ENCODE data around the gene PRMT9.

PRMT9 gene

GRCh38 chr4:147682755-147683154 lies 1.2 kb downstream of the PRMT9 start:
- no peak for DNase-seq
- H3K9me3 ChIP-seq (ENCODE audit: control insufficient read depth, low read length) = no peaks in the 10 kb centered on the region

DNA sequence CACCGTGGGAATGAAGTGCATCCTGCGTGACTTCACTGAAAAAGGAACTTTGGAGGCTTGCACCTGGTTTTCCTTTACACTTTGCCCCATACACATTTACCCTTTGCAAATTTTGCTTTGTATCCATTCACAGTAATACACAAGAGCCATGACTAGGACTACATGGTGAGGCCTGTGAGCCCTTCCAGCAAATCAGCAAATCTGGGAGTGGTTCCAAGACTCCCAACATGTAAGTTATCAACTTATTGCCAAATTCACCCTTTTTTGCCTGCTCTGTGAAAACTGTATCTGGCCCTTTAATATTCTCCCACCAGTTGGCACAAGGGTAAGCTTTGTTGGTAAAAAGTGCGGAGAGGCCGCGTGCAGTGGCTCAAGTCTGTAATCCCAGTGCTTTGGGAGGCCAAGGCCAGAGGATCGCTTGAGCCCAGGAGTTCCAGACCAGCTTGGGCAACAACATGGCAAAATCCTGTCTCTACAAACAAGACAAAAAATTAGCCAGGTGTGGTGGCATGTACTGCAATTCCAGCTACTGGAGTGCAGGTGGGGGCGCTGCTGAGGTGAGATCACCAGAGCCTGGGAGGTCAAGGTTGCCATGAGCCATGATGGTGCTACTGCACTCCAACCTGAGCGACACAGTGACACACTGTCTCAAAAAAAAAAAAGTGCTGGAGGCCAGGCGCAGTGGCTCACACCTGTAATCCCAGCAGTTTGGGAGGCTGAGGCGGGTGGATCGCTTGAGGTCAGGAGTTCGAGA lies 5.0 kb downstream of the PRMT9 start:
- DNase-seq = no peak
- H3K4me1 ChIP-seq (ENCODE audit: control insufficient read depth, insufficient read depth, low read length, poor library complexity, severe bottlenecking) = peaks cover 4% of the 10 kb centered on the region
- no peaks in the 10 kb centered on the region for H3K27me3 ChIP-seq (replicated peaks; ENCODE audit: control insufficient read depth, insufficient read depth, low read length, poor library complexity, severe bottlenecking)
- H3K4me3 ChIP-seq (ENCODE audit: insufficient read depth, low read depth, low read length, poor library complexity, severe bottlenecking) = no peak overlapping the region
- H3K27ac ChIP-seq (ENCODE audit: insufficient read depth, low read length, poor library complexity, severe bottlenecking) = no peak overlapping the region
- H3K36me3 ChIP-seq (ENCODE audit: control insufficient read depth, insufficient read depth, low read length) = peaks cover 6% of the 10 kb centered on the region
- H3K9me3 ChIP-seq (ENCODE audit: control insufficient read depth, low read length) = no peaks in the 10 kb centered on the region

More at GRCh38 chr4:147682755-147683154, 1.2 kb downstream of the PRMT9 start:
- H3K27me3 ChIP-seq (replicated peaks; ENCODE audit: control insufficient read depth, insufficient read depth, low read length, poor library complexity, severe bottlenecking) = no peaks in the 10 kb centered on the region
- peak overlapping the region; percentile 84 for H3K4me3 ChIP-seq (ENCODE audit: insufficient read depth, low read depth, low read length, poor library complexity, severe bottlenecking)
- no peak overlapping the region for H3K27ac ChIP-seq (ENCODE audit: insufficient read depth, low read length, poor library complexity, severe bottlenecking)
- peaks cover 4% of the 10 kb centered on the region for H3K4me1 ChIP-seq (ENCODE audit: control insufficient read depth, insufficient read depth, low read length, poor library complexity, severe bottlenecking)
- H3K36me3 ChIP-seq (ENCODE audit: control insufficient read depth, insufficient read depth, low read length) = peaks cover 6% of the 10 kb centered on the region

- H3K27ac ChIP-seq (ENCODE audit: insufficient read depth, low read length, poor library complexity, severe bottlenecking) = no peak overlapping the region
- H3K36me3 ChIP-seq (ENCODE audit: control insufficient read depth, insufficient read depth, low read length) = peaks cover 6% of the 10 kb centered on the region
- no peaks in the 10 kb centered on the region for H3K27me3 ChIP-seq (replicated peaks; ENCODE audit: control insufficient read depth, insufficient read depth, low read length, poor library complexity, severe bottlenecking)
- no peaks in the 10 kb centered on the region for H3K9me3 ChIP-seq (ENCODE audit: control insufficient read depth, low read length)
- H3K4me3 ChIP-seq (ENCODE audit: insufficient read depth, low read depth, low read length, poor library complexity, severe bottlenecking) = no peak overlapping the region
- no peak for DNase-seq
- peaks cover 1% of the 10 kb centered on the region for H3K4me1 ChIP-seq (ENCODE audit: control insufficient read depth, insufficient read depth, low read length, poor library complexity, severe bottlenecking)
Measured at GRCh38 chr4:147678106-147678505, 5.9 kb downstream of the PRMT9 start.

DNA sequence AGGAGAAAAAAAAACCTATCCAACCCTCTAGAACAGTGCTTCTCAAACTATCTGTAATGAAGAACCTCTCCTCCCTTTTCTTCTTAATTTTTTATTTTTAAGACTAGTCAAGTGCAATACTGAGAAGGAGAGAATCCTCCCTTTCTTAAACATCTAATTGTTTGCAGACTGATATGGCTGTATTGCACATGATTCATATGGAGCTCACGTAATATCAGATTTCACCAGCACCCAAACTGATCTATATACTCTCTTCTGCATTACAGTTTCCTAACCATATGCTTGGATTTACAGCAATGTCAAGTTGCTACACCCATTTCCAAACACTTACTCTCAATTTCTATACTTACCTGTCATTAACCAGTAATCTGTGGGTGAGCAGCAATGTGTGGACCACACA lies 9.5 kb downstream of the PRMT9 start:
- no peaks in the 10 kb centered on the region for H3K4me1 ChIP-seq (ENCODE audit: control insufficient read depth, insufficient read depth, low read length, poor library complexity, severe bottlenecking)
- no peaks in the 10 kb centered on the region for H3K27me3 ChIP-seq (replicated peaks; ENCODE audit: control insufficient read depth, insufficient read depth, low read length, poor library complexity, severe bottlenecking)
- no peak overlapping the region for H3K27ac ChIP-seq (ENCODE audit: insufficient read depth, low read length, poor library complexity, severe bottlenecking)
- peaks cover 6% of the 10 kb centered on the region for H3K36me3 ChIP-seq (ENCODE audit: control insufficient read depth, insufficient read depth, low read length)
- H3K9me3 ChIP-seq (ENCODE audit: control insufficient read depth, low read length) = no peaks in the 10 kb centered on the region
- DNase-seq = no peak
- no peak overlapping the region for H3K4me3 ChIP-seq (ENCODE audit: insufficient read depth, low read depth, low read length, poor library complexity, severe bottlenecking)

DNA sequence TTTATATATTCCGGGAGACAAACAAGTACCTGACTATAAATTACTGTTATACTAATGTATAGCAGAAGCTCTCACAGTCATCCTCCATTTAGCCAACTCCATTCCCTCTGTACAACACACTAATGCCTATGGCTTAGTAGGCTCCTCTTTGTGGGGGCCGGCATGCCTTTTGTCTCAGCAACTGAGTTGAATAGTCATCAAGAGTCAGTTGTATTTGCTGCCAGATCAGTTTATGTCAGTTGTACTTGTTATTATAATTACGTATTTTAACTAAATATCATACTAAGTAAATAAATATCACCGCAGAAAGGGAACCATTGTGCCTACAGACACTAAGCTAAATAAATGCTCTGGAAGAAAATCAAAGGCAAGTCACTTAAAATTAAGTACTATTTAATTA lies 9.9 kb downstream of the PRMT9 start:
- H3K4me1 ChIP-seq (ENCODE audit: control insufficient read depth, insufficient read depth, low read length, poor library complexity, severe bottlenecking) = no peaks in the 10 kb centered on the region
- H3K4me3 ChIP-seq (ENCODE audit: insufficient read depth, low read depth, low read length, poor library complexity, severe bottlenecking) = no peak overlapping the region
- DNase-seq = no peak
- no peaks in the 10 kb centered on the region for H3K27me3 ChIP-seq (replicated peaks; ENCODE audit: control insufficient read depth, insufficient read depth, low read length, poor library complexity, severe bottlenecking)
- no peak overlapping the region for H3K27ac ChIP-seq (ENCODE audit: insufficient read depth, low read length, poor library complexity, severe bottlenecking)
- no peaks in the 10 kb centered on the region for H3K9me3 ChIP-seq (ENCODE audit: control insufficient read depth, low read length)
- peaks cover 6% of the 10 kb centered on the region for H3K36me3 ChIP-seq (ENCODE audit: control insufficient read depth, insufficient read depth, low read length)

GRCh38 chr4:147658501-147658900 lies 25.5 kb downstream of the PRMT9 start:
- DNase-seq = no peak
- H3K9me3 ChIP-seq (ENCODE audit: control insufficient read depth, low read length) = no peaks in the 10 kb centered on the region
- no peaks in the 10 kb centered on the region for H3K27me3 ChIP-seq (replicated peaks; ENCODE audit: control insufficient read depth, insufficient read depth, low read length, poor library complexity, severe bottlenecking)
- H3K4me3 ChIP-seq (ENCODE audit: insufficient read depth, low read depth, low read length, poor library complexity, severe bottlenecking) = no peak overlapping the region
- H3K36me3 ChIP-seq (ENCODE audit: control insufficient read depth, insufficient read depth, low read length) = peaks cover 22% of the 10 kb centered on the region
- H3K27ac ChIP-seq (ENCODE audit: insufficient read depth, low read length, poor library complexity, severe bottlenecking) = no peak overlapping the region
- H3K4me1 ChIP-seq (ENCODE audit: control insufficient read depth, insufficient read depth, low read length, poor library complexity, severe bottlenecking) = no peaks in the 10 kb centered on the region

DNA sequence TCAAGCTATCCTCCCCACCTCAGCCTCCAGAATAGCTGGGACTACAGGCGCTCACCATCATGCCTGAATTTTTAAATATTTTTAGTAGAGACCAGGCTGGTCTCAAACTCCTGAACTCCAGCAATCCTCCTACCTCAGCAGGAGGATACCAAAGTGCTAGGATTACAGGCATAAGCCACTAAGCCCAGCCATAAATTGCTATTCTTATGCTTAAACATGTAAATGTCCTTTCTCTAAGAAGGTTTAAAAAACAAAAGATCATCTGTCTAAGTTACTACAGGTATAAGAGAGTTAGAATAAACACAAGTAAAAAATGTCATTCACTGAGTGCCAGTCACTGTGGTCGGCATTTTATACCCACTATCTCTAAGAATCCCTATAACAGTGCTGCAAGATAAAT lies 28.3 kb downstream of the PRMT9 start:
- no peak for DNase-seq
- Histone ChIP-seq H3K36me3 (ENCODE audit: control insufficient read depth, insufficient read depth, low read length) (peaks cover 15% of the 10 kb centered on the region), H3K9me3 (ENCODE audit: control insufficient read depth, low read length) (no peaks in the 10 kb centered on the region), H3K27me3 (replicated peaks; ENCODE audit: control insufficient read depth, insufficient read depth, low read length, poor library complexity, severe bottlenecking) (no peaks in the 10 kb centered on the region), H3K27ac (ENCODE audit: insufficient read depth, low read length, poor library complexity, severe bottlenecking) (no peak overlapping the region), H3K4me1 (ENCODE audit: control insufficient read depth, insufficient read depth, low read length, poor library complexity, severe bottlenecking) (no peaks in the 10 kb centered on the region), H3K4me3 (ENCODE audit: insufficient read depth, low read depth, low read length, poor library complexity, severe bottlenecking) (no peak overlapping the region)

GRCh38 chr4:147651563-147651962 lies 32.4 kb downstream of the PRMT9 start:
- H3K9me3 ChIP-seq (ENCODE audit: control insufficient read depth, low read length) = no peaks in the 10 kb centered on the region
- peaks cover 3% of the 10 kb centered on the region for H3K4me1 ChIP-seq (ENCODE audit: control insufficient read depth, insufficient read depth, low read length, poor library complexity, severe bottlenecking)
- no peak for DNase-seq
- peaks cover 10% of the 10 kb centered on the region for H3K36me3 ChIP-seq (ENCODE audit: control insufficient read depth, insufficient read depth, low read length)
- no peak overlapping the region for H3K27ac ChIP-seq (ENCODE audit: insufficient read depth, low read length, poor library complexity, severe bottlenecking)
- H3K27me3 ChIP-seq (replicated peaks; ENCODE audit: control insufficient read depth, insufficient read depth, low read length, poor library complexity, severe bottlenecking) = no peaks in the 10 kb centered on the region
- H3K4me3 ChIP-seq (ENCODE audit: insufficient read depth, low read depth, low read length, poor library complexity, severe bottlenecking) = no peak overlapping the region

- Histone ChIP-seq H3K4me1 (ENCODE audit: control insufficient read depth, insufficient read depth, low read length, poor library complexity, severe bottlenecking) (peaks cover 3% of the 10 kb centered on the region), H3K9me3 (ENCODE audit: control insufficient read depth, low read length) (no peaks in the 10 kb centered on the region), H3K27me3 (replicated peaks; ENCODE audit: control insufficient read depth, insufficient read depth, low read length, poor library complexity, severe bottlenecking) (no peaks in the 10 kb centered on the region), H3K4me3 (ENCODE audit: insufficient read depth, low read depth, low read length, poor library complexity, severe bottlenecking) (no peak overlapping the region), H3K27ac (ENCODE audit: insufficient read depth, low read length, poor library complexity, severe bottlenecking) (no peak overlapping the region), H3K36me3 (ENCODE audit: control insufficient read depth, insufficient read depth, low read length) (peaks cover 10% of the 10 kb centered on the region)
- no peak for DNase-seq
Measured at GRCh38 chr4:147648656-147649055, 35.3 kb downstream of the PRMT9 start.

- no peak for DNase-seq
- peaks cover 10% of the 10 kb centered on the region for H3K36me3 ChIP-seq (ENCODE audit: control insufficient read depth, insufficient read depth, low read length)
- H3K4me3 ChIP-seq (ENCODE audit: insufficient read depth, low read depth, low read length, poor library complexity, severe bottlenecking) = no peak overlapping the region
- H3K27ac ChIP-seq (ENCODE audit: insufficient read depth, low read length, poor library complexity, severe bottlenecking) = no peak overlapping the region
- no peaks in the 10 kb centered on the region for H3K9me3 ChIP-seq (ENCODE audit: control insufficient read depth, low read length)
- no peaks in the 10 kb centered on the region for H3K27me3 ChIP-seq (replicated peaks; ENCODE audit: control insufficient read depth, insufficient read depth, low read length, poor library complexity, severe bottlenecking)
- peaks cover 3% of the 10 kb centered on the region for H3K4me1 ChIP-seq (ENCODE audit: control insufficient read depth, insufficient read depth, low read length, poor library complexity, severe bottlenecking)
Measured at GRCh38 chr4:147645099-147645498, 38.9 kb downstream of the PRMT9 start.
